Neural progenitor cell (in vitro differentiated cells): Measurements from ENCODE around the gene NAP1L4.

Source experiments
- EZH2 ChIP-seq: fragments of 200-600 bp; sonication (generic); IDR thresholded peaks from 2 replicates; pipeline ENCODE4 v1.6.1; 2017; ENCODE audit warnings: antibody characterized with exemption, mild to moderate bottlenecking, moderate library complexity
- TF ChIP-seq, protein P1 (sequence below): fragments of 200-600 bp; sonication (generic); IDR thresholded peaks from 2 replicates; pipeline ENCODE4 v1.5.1; 2017; ENCODE audit warnings: antibody characterized with exemption, mild to moderate bottlenecking

GRCh38 chr11:3009481-3009880 lies 17.4 kb upstream of the NAP1L4 start:
- TF ChIP-seq EZH2 = no peak
- TF ChIP-seq, protein P1, sequence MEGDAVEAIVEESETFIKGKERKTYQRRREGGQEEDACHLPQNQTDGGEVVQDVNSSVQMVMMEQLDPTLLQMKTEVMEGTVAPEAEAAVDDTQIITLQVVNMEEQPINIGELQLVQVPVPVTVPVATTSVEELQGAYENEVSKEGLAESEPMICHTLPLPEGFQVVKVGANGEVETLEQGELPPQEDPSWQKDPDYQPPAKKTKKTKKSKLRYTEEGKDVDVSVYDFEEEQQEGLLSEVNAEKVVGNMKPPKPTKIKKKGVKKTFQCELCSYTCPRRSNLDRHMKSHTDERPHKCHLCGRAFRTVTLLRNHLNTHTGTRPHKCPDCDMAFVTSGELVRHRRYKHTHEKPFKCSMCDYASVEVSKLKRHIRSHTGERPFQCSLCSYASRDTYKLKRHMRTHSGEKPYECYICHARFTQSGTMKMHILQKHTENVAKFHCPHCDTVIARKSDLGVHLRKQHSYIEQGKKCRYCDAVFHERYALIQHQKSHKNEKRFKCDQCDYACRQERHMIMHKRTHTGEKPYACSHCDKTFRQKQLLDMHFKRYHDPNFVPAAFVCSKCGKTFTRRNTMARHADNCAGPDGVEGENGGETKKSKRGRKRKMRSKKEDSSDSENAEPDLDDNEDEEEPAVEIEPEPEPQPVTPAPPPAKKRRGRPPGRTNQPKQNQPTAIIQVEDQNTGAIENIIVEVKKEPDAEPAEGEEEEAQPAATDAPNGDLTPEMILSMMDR = no peak
